GM21367 (cell line): Measurements from ENCODE around the gene OR2S2.

Source experiments
- ATAC-seq: cut with Tn5 transposase; IDR thresholded peaks from one replicate; pipeline ENCODE4 v1.9.1; 2021; ENCODE audit not compliant: unreplicated experiment

Gene OR2S2

DNA sequence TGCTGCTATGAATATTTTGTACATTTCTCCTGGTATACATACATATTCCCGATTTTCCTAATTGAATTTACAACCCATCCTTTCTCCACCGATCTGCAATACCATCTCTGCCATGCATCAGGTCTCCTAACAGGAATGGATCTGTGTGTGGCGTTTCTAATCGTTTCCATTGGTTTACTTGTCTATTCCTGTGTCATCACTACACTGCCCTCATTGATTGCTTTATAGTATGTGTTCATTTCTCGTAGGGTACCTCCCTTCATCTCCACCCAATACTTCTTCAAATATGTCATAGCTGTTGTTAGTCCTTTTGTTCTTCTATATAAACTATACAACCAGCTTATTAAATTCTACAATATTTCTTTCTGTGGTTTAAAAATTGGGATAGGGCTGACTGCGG lies 7.1 kb upstream of the OR2S2 start:
- no peak for ATAC-seq

DNA sequence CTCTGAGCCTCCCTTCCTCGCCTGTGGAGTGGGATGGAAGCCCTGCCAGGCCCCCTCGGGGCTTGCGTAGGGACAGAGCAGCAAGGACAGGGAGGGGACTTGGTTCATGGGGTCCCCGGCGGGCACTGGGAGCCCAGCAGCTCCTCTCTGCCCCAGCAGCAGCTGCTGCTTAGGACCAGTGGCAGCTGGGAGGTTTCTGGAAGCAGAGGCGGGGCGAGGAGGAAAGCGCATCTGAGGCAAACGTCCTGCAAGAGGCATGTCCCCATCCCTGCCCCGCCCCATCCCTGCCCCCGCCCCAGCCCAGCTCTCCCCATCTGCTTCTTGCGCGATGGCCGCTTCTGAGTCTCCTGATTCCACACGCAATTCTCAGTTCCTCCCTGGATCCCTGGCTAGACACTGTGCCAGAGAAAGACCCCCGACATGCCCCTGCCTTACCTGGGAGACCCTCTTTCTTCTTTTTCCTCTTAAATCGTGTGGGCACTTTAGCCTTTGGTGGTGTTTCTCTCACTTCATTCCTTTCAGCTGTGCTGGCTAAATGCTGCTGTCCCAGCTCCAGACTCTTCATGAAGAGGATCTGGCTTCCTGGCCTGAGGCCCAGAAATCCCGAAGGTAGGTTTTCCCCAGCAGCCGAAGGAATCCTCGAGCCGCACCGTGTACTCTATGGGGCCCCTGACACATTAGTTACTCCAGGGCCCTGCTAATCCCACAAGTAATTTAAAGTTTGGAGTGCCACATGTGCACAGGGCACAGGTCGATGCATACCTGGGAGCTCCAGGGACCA lies 4.4 kb upstream of the OR2S2 start:
- ATAC-seq = no peak

DNA sequence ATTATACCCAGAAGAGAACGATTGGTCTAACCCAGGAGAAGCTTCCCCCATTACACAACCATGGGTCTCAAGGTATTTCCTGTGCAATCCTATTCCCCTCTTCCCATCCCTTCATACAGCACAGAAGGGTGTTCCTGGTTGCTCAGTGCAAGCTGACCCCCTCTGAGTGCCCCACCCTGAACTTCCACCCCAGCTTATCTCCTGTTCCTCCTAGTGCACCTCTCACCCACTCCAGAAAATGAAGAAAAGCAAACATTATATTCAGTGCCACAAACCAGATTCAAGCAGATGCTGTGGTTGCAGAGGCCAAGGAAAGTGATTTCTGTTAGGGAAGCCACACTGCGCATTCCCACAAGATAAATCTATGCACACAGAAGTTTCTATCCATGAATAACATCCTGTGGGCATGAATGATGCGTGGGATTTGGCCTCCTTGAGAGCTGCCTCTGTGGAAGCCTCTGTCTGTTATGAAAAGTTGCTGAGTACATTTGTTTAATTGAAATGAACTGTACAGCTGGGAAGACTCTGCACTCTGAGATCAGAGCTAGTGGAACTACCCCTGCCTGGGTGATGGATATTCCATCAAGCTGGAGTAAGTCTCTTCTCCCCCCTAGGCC lies 2.2 kb upstream of the OR2S2 start:
- no peak for ATAC-seq

DNA sequence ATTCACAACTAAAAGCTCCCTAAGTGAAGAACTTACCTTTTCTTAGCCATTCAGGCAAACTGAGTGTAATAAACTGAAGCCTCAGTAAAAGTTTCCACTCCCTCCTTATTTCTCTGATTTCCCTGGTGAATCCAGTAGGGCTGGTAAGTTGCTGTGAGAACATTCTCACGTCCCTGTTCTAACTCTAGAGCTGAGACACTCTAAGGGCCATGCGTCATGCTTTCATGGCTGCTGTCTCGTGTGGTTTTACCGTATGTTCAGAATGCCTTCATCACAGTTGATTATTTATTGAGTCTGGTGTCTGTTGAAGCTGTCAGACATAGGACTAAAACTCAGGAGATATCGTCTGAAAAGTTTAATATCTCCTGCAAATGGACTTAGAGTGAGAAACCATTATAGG lies 1.3 kb downstream of the OR2S2 start:
- no peak for ATAC-seq

DNA sequence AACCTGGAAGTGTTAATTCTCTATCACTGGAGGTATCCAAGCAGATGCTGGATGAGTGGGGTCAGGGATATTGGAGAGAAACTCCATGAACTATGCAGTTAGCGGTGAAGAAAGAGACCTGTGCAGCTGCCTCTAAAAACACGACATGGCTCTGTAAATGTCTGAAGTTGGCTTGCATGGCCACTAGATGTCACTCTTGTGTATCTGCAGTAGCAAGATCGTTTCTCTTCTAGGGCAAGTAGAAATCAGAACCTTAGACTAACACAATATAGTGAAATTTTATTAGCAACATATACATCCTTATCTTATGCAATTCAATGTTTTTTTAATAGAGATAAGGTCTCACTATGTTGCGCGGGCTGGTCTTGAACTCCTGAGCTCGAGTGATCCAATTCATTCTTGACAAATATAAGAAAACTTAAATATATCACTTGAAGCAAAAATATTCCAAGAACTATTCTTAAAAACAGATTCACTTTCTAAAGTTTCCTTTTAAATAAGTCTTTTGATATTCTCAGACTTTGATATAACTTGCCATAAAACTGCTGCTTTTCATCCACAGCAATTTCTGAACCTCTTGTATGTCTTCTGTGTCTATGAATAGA lies 2.9 kb downstream of the OR2S2 start:
- ATAC-seq = no peak

DNA sequence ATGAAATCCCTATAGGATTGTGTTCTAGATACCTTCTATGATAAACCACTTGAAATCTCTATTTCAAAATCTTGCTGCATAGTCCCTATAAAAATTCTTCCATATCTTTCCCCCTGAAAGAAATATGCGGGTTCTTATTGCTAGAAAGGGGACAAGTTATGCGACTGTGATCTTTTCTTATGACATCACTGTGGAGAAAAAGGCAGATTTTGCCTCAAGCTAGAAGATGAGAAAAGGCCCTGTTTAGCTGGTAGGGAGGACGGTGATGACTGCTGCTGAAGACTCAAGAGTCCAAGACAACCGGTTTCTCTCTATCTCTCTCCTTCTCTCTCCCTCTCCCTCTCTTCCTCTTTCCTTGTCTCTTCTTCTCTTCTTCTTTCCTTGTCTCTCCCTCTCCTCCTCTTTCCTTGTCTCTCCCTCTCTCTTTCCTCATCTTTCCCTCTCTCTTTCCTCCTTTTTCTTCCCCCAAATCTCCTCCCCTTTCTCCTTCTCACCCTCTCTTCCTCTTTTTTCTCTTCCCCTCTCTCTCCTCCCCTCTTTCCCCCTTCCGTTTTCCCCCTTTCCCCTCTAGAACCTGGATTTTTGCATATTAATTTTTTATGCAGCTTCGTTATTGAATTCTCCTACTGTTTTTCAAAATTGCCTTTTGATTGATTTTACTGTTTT lies 5.3 kb downstream of the OR2S2 start:
- no peak for ATAC-seq

DNA sequence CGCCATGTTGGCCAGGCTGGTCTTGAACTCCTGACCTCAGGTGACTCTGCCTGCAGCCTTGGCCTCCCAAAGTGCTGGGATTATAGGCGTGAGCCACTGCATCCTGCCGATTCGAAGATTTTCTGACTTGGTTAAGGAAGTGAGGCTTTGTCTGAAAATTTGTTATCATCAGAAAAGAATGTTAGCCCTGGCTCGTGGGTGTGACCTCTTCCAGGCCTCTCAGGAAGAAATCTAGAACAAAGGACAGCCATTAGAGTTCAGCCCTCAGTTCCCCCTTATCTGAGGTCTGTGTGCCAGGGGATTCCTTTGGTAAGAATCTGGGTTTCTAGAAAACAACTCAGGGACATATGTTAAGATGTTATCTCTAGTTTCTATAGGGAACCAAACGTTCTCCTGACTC lies 6.2 kb downstream of the OR2S2 start:
- no peak for ATAC-seq

DNA sequence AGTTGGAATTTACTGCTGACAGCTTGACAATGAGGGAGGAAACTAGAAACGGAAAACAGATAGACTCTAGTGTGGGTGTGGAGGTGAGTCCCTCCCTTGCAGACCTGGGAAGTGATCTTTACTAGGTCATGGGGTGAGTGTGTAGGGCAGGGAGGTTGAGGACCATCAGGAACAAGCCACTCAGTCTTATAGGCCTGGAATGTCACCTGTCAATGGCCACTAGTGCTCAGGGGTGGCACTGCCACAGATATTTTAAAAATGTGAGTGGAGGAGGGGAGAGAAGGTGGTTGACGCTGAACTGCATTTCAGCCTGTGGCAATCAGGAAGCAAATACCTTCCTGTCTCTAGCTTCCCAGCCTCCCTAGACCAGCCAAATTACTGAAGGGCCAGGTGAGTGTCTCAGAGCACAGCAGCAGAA lies 9.0 kb downstream of the OR2S2 start:
- ATAC-seq = no peak

DNA sequence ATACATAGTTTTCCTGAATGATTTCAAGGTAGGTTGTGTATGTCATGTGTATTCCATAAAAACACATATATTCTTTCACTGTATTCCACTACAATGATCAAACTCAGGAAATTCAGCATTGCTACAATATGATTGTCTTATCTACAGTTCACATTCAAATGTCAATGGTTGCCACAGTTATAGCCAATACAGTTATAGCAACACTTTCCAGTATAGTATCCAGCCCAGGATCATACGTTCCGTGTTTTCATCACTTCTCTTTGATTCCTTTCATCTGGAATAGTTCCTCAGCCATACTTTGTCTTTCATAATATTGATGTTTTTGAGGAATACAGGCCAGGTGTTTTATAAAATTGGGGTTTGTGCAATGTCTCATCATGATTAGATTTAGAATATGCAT lies 9.5 kb downstream of the OR2S2 start:
- ATAC-seq = no peak

DNA sequence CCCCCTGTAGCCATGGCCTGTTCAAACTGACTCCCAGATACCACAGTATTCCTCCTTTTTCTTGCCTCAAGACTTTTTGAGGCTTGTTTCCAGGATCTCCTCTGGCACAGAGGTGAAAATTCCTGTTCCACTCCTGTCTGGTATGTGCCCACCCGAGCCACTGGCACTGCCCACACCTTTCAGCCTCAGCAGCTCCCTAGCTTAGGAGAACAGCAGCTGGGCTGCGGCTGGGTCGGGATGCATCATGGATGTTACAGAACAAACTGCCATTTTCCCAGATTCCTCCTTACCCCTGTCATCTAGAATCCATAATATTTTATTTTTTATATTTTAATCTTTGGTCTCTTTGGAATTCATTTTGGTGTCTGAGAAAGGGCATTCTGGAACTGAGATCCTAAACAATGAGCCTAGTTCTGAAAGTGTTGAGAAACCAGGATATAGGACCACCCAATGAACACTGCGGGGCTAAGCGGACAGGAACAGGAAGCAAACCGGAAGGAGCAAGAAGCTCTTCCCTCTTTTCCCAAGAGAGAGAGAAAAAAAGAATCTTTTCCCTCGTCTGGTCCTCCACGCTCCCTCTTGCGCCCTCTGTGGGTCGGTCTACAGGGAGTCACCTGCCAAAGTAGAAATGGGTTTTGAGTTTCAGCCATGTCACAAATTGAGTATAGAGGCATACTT lies 12.5 kb downstream of the OR2S2 start:
- ATAC-seq = no peak

DNA sequence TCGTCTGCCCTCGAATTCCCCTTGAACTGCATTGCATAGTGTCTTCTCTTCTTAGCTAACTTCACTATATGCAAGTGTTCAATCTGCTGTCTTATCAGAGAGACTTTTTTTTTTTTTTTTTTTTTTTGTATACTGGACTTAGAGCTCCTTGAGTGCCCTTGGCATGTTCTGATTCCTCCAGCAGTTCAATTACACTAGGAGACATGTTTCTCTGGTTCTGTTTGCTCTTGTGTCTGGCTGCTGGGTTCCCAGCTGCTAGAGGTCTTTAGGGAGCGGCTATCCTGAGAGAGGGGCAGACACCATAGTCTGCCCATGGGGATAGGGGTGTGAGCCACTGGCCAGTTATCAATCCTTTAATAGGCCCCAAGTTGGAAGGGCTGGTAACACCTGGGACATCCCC lies 13.1 kb downstream of the OR2S2 start:
- no peak for ATAC-seq

DNA sequence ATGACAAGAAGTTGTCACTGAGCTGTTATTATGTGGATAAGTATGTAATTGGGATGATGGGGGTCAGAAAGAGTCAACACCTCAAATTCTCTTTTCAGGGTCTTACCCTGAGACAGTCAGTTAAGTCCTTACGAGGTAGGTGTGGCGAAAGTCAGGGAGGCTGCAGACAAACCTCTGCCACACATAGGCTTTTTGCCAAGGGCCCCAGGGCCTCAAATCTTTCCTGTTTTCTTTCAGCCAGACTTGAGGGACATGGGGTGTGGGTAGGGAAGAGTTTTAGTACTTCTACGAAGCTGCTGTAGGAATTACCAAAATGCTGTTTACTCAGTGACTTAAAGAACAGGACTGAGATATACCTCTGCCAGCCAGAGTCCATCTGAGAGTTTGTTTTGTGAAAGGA lies 13.8 kb downstream of the OR2S2 start:
- ATAC-seq = no peak

DNA sequence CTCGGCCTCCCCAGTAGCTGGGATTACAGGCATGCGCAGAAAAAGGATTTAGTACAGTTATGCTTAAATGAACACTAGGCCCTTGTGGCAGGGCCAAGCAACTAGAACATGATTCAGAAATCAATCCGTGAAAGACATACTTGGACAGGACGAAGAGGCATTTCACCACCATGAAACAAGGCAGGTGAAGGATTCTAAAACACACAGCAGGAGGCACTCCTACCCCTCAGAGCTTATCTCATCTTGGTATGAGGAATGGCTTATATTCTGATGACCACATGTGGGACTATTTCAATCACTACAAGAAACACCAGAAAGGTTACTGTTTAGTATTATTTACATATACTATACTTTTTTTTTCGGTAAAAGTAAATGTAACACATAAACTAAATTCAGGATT lies 15.7 kb downstream of the OR2S2 start:
- no peak for ATAC-seq

DNA sequence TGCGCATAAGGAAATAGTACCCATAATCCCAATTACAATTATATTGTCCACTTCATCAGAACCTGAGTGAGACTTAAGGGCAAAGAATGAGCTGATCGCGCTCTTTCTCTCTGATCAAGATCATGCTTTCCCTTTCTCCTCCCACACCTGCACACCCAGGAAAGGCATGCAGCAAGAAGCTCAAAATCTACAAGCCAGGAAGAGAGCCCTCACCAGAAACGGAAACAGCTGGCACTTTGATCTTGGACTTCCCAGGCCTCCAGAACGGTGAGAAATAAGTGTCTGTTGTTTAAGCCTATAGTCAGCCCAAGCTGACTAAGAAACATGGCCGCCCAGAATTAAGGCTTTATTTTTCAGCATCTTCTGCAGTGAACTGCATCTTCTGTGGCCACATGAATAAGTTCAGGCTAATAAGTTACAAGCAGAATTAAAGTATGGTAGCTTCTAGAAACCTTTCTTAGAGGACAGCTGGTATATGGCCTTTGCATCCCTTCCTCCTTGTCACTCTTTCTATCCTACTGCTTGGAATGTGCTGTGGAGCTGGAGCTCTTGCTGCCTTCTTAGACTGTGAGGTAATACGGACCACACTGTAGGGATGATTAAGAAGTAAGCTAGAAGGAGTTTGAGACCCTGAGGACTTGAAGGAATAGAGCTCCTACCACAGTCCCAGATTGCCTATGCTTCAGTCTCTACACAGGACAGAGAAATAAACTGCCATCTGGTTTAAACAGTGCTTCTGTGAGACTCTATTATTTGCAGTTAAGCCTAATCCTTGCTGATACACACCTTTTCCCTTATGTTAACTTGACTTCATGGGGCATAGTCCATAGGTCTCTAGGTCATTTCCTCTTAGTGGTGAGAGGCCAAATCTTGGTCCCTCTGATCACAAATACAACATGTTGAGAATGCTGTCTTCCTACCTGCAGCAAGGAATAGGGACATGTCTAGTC lies 17.2 kb downstream of the OR2S2 start:
- no peak for ATAC-seq

DNA sequence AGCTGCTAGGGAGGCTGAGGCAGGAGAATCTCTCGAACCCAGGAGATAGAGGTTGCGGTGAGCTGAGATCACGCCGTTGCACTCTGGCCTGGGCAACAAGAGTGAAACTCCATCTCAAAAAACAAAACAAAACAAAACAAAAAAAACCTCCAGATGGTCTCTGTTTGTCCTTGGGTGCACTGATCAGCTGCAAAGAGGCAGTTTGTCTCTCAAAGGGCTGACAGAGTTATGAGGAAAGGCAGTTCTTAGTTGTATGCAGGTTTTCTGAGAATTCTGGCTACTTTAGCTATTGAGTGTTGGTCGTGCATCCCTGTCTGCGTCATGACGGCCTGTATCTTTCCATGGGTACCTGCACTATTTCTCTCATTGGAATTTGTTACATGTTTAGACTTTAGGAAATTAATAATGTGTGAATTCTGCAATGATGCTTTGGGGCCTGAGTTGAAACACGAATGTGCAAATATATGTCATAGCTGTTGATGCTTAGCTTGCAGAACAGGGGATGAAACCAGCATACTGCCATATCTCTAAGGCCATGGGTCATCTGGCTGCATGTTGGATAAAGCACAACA lies 18.2 kb downstream of the OR2S2 start:
- ATAC-seq = no peak

DNA sequence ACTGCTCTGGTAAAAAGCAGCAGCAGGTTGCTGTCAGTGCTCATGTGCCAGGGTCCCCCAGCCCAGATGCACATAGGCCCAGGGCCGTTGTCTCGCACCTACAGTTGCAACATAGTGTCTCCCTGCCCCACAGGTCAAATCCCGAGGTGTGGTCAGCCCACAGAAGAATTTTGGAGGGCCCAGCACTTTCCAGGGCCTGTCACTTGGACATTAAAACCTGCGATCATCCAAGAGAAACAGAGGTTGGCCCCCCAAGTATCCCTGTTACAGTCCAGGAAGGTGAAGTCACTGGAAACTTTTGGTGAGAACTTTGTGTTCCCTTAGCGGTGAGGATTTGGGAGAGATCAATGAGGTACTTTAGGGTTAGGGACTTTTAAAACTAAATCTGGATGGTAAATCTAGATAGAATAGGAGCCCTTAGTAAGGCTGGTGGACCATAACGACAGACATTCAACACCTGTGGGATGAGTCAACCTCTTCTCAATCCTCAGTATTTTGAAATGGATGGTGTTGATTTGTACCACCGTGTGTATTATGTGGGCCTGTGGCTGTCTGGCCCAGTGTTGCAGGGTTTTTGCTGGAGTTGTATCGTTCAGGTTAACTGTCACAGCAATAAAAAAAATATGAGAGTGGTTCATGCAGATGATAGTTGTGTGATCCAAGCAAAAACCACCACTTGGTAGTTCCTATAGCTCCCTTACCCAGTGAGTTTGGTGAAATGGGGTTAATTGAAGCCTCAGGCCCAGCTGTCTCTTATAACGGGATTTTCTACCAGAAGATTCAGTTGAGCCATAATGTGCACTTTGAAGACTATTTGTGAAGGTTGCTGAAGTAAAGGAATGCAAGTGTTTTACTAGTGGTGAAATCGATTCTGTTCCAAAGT lies 19.2 kb downstream of the OR2S2 start:
- ATAC-seq = no peak

DNA sequence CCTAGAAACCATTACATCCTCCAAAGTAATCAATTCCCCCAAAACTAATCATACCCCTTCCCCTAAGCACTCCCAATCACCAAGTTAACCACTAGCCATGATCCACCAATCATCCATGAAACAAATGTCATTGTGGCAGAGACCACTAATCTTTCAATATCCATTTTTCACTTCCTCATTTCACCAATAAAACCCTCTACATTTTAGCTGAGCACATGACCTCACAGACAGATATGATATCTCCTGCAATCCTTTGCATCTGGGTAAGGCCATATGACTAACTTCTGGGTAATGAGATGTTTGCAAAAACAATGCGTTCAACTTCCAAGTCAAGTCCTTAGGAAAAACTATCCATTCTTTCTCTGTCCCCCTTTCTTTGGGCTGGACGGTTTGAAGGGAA lies 20.7 kb downstream of the OR2S2 start:
- ATAC-seq = no peak

DNA sequence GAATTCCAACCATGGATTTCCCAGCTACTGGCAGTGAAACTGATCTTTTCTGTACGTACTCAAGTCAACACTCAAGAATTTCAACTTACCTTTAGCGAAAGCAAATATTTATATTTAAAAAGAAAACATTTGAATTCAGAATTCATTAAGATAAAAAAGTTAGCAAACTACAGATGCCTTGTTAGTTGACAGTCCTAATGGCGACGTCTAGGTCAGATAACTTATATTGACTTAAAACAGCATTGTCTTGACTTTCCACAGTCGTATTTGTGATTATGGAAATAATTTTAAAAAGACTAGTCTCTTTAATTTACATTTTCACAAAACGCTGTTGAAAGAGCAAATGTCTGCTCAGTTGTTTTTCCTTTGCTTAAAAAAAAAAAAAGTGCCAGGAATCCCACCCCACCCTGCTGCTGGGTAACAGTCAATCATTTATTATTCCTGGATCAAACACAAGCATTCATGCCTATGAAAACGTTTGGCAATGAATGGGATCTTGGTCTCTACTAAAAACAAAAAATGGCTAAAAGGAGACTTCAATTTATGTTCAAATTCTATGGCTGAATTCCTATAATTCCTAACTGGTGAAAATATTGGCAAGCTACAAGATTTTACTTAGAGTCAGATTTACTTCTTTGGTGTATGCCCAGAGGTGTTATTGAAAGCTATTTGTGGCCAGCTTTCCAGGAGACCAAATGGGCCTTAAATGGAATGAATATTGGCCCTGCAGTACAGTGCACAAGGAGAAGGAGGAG lies 22.0 kb downstream of the OR2S2 start:
- ATAC-seq = no peak
